Sigmoid colon (tissue), 4 donors: ENCODE data around the gene ZP1.
"Not testable (repeated sequence)": the region's sequence is repeated elsewhere in the genome, so short reads cannot be mapped to it uniquely, and the experiment has no call there.

Source experiments
- CTCF ChIP-seq, 4 experiments: fragments of 450-650 bp in 3 of 4; fragments of 200-600 bp in 1 of 4; IDR thresholded peaks; one replicate each; pipeline ENCODE4 v1.5.1; 2016 to 2019; ENCODE audit warnings: antibody characterized with exemption in 4 of 4, mild to moderate bottlenecking in 3 of 4, moderate library complexity in 2 of 4
- EP300 ChIP-seq, 4 donors: sonication (generic); formaldehyde crosslinking; IDR thresholded peaks; one replicate each; pipeline ENCODE4 v1.6.1; 2017; ENCODE audit warnings: antibody characterized with exemption in 4 of 4
- POLR2A ChIP-seq, 2 donors: fragments of 450-650 bp; IDR thresholded peaks; one replicate each; pipeline ENCODE4 v1.6.1; 2016; ENCODE audit warnings: antibody characterized with exemption in 2 of 2, mild to moderate bottlenecking in 2 of 2, moderate library complexity in 2 of 2
- POLR2AphosphoS5 ChIP-seq, 4 donors: sonication (generic); formaldehyde crosslinking; IDR thresholded peaks; one replicate each; pipeline ENCODE4 v1.6.1; 2017; ENCODE audit warnings: antibody characterized with exemption in 4 of 4

GRCh38 chr11:60823745-60824306 lies 43.5 kb upstream of the ZP1 start:
- not testable (repeated sequence) for TF ChIP-seq CTCF, EP300, POLR2A, POLR2AphosphoS5 (IDR thresholded peaks at IDR 0.05)
